GM12891 (cell line): Measurements from ENCODE around the gene CGB8.

ENCODE experiments used
- POLR2A ChIP-seq: IDR thresholded peaks from 2 replicates; pipeline ENCODE4 v1.6.1; 2011; ENCODE audit warnings: low read depth, low read length, control low read depth
- POLR2AphosphoS5 ChIP-seq: IDR thresholded peaks from 2 replicates; pipeline ENCODE4 v1.6.1; 2011; ENCODE audit warnings: low read depth, low read length, control low read depth

DNA sequence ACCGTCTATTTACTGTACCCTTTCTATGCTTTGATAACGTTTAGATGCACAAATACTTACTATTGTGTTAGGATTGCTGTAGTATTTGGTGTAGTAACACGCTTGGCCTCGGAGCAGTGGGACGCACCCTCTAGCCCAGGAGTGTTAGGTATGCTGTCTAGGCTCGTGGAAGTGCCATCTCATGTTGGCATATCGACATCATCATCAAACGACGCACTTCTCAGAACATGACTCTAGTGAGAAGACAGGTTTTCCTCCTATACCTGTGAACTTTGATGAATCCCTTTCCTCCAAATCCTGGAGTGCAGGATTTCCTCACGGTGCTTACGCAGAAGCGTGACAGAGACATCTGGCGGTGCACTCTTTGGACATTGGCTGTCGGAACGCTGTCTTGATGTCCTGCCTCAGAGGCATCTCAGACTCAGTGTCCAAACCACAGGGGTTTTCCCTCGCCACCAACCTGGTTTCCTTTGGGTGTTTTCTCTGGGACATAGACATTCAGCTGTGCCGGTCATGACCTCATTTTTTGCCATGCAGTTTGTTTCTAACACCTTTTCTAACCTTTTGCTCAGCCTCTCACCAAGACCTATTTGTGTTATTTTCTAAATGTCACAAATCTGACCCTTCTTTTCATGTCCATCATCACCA, 42.6 kb upstream of the CGB8 start:
- TF ChIP-seq POLR2A (no peak), POLR2AphosphoS5 (no peak)
